GM18873 (cell line): Measurements from ENCODE around the gene DHODH.

Source experiments
- ATAC-seq: cut with Tn5 transposase; IDR thresholded peaks from one replicate; pipeline ENCODE4 v1.9.1; 2021; ENCODE audit warnings: mild to moderate bottlenecking, moderate library complexity, moderate number of reproducible peaks; ENCODE audit not compliant: unreplicated experiment, low FRiP score

DHODH gene

DNA sequence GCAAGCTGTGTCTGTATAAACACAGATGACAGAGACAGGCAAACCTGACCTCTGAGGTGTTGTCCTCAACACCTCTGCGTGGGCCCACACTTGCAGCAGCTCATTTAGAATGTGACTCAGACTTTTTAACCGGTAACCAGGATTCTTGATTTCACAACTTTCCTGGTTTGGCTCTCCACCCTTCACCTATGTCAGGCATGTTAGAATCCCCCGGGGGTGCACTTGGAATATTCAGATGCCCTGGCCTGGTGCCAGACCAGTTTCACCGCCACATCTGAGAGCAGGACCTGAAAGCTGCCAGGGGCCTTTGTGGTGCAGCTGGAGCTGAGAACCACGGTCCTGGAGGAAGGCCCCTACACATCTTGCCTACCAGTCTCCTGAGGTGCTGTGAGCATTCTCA lies 4.8 kb downstream of the DHODH start:
- no peak for ATAC-seq

DNA sequence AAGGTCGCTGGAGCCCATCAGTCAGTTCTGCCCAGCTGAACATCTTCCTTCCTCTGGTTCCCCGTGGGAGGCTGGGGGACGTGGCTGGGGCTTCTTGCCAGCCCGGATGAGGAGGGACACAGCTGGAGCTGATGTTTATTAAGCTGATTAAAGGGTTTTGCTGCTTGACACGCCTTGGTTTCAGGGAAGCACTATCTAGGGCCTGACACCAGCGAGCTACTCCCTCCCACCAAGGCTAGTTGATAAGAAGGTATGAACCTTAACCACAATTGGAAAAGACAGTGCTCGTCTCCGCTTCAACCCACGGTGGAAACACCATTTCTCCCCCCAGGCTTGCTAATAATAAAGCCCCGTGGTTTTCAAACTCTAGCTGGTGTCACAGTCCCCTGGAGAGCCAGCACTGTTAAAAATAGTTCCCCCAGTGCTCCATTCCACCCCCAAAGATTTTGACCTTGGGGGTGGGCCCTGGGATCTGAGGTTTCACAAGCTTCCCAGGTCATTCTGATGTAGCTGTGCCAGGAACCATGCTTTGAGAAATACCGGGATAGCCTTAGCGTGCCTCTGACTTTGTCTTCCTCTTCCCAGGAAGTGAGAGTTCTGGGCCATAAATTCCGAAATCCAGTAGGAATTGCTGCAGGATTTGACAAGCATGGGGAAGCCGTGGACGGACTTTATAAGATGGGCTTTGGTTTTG lies 5.5 kb downstream of the DHODH start:
- ATAC-seq = no peak

DNA sequence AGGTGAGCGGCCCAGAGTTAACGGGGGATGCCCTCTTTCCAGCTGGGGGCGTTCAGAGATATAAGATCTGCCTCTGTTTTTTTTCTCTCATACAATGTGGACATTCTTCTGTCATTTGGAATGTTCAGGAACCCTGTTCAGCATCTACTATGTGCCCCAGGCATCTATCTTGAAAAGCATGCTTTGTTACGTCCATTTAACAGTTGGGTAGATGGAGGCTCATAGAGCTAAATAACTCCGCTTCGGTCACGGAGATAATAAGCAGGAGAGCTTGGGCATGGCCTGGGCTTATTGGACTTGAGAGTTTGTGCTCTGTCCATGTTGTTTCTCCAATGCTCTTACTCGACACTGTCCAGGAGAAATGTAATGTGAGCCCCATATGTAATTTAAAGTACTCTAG lies 6.1 kb downstream of the DHODH start:
- ATAC-seq = no peak

DNA sequence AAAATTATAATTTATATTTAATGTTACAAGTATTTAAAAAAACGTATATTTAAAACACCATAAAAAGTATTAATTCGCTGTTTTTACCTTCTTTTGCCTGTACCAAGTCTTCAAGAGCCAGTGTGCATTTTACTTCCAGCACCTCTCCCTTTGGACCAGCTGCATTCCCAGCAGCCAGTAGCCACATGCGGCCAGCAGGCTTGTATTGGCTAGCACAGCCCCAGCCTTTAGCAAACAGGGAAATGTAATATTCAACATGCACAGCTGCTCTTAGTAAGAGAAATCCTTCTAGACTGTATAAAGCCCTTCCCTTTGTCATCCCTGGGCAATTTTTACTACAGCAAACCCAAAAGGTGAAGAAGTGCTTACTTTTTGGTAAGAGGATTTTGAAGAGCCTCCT lies 6.6 kb downstream of the DHODH start:
- ATAC-seq = no peak

DNA sequence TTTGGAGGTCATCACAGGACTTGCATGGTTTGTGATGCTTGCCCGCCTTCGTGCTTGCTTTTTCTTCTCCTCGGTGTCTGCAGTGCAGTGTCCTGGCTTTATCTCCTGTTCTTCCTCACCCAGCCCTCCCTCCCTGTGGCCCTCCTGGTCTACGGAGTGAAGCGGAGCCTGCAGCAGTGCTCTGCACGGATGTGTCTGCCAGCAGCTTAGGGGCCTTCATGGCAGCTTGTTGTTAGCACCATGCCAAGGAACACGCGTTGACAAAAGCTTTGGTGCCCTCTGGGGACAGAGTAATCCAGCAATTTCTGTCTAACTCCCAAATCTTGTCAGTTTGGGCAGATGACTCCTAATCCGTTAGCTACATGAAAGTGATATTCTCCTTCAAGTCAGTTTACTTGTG lies 9.9 kb downstream of the DHODH start:
- no peak for ATAC-seq

DNA sequence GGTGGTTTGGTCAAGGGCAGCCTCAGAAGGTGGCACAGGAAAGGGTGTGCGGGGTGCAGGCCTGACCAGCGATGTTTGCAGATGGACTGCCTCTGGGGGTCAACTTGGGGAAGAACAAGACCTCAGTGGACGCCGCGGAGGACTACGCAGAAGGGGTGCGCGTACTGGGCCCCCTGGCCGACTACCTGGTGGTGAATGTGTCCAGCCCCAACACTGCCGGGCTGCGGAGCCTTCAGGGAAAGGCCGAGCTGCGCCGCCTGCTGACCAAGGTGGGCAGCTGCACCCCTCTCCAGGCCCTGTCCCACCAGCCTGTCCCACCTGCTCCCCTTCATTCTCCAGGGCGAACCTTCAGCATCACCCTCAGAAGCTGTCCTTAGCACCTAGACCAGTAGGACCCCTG lies 12.5 kb downstream of the DHODH start:
- ATAC-seq = no peak

DNA sequence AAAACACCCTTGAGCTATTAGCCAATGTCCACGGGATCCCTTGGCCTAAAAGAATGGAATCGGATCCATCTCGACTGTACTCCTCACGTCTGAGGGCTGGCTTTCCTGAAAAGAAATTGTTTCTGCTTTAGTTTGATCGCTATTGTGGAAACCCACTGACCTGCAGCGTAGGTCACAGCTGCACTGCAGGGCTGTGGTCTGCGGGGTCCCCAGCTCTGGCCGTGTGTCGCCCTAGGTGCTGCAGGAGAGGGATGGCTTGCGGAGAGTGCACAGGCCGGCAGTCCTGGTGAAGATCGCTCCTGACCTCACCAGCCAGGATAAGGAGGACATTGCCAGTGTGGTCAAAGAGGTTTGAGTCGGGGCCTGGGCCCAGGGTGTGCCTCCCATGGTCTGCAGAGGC lies 13.6 kb downstream of the DHODH start:
- ATAC-seq = no peak

DNA sequence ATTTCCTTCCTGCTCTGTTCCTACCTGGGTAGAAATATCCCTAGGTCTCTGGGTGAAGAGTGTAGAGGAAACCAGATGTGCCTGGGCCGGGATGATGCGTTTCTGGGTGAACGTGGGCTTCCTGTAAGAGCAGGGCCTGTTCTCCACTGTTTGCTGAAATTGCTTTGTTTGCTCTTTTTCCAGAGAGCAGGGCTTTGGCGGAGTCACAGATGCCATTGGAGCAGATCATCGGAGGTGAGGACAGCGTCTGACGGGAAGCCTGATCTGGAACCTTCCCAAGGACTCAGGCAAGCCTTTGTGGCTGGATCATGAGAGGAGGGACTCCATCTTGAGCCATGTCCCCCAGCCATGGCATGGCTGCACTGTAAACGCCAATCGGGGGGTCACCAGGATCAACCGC lies 15.4 kb downstream of the DHODH start:
- no peak for ATAC-seq

DNA sequence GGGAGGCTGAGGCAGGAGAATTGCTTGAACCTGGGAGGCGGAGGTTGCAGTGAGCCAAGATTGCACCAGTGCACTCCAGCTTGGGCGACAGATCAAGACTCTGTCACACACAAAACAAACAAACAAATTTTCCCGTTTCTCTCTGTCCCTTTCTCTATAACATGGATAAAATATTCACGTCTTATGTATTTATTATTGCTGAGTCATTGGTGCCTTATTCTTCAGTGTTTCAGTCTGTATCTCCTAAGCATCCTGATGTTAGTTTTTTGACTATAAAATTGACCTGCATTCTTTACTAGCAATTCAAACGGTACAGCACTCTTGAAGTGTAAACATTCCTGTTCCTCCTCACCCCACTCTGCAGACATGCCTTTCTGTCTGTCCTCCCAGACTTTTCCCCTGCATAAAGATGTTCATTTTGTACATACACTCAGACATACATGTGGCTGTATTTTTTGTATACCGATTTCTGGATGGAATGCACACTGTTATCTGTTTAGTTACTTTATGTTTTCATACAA lies 16.4 kb downstream of the DHODH start:
- ATAC-seq = no peak

DNA sequence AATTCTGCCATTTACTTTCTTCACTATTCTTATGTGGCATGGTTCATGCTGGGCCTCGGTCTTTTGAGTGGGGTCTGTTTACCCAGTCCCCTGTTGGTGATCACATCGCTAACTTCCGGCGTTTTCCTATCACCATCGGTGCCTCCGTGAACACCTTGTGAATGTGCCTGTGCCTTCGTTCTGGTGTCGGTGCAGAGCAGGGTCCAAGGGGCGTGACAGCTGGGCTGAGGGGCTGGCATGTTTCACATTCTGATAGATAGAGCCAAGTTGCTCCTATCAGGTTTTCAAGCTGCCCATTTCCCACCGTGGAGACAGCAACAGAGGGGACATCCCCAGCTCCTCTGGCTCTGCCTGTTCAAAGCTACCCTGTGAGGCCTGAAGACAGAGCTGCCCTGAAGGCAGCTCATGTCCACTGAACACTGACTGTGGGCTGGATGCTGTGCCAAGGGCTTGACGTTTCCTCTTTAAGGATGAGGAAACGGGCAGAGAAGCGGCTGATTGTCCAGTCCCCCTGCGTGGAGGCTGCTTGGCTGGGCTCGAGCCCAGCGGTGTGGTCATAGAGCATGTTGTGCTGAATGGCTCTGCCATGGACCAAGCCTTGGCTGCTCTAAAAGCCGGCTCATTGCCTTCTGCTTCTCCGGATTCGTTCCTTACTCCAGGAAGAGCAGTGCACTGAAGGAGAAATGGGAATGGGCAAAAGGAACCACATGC lies 17.0 kb downstream of the DHODH start:
- no peak for ATAC-seq

DNA sequence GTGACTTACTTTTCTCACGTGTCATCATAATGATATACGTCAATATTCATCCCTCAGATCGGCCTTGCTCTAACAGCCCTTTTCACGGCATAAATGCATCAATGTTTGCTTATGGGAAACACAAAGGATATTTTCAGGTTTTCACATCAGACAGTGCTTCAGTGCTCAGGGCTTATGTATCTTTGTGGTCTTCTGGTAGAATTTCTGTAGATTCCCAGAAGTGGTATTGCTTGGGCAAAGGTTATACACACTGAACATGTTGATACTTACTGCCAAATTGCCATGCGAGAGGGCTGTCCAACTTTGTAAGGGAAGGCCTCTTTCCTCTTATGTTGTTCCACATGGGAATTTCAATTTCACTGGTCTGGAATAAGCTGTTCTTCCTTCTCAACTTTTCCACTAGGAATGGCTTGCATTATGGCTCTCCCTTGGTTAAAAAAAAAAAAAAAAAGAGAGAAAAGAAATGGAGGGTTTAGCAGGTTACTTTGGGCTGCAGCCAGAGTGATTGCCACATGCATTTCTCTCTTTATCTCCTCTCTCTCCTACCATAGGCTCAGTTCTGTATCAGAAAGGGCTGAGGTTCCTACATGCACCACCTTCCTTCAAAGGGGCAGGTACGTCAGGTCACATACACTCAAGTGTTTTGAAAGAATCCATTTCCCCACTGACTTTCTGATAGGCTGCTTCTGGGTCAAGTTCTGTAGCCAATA lies 19.3 kb downstream of the DHODH start:
- no peak for ATAC-seq

DNA sequence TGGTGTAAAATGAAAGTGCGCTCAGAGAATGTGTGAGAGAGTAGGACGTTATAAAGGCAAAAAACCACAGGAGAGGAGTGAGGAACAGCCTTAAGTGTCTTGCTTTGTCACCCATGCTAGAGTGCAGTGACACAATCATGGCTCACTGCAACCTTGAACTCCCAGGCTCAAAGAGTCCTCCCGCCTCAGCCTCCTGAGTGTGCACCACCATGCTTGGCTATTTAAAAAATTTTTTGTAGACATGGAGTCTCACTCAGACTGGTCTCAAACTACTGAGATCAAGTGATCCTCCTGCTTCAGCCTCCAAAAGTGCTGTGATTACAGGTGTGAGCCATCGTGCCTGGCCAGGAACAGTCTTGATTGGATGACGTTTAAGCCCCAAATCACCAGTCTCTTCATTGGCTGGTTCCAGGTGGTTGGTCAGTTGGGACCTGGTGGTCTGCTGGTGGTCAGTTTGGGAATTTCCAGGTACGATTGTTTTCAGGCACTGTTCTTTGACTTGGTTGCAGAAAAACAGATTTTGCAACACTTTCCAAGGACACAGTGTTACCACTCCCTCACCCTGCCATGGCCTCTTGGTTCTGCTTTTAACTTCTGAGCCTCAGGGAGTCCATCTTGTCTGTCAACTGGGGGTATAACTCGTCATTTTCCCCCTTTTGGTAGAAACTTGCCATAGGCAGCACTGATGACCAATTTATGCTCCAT lies 21.2 kb downstream of the DHODH start:
- ATAC-seq = no peak

DNA sequence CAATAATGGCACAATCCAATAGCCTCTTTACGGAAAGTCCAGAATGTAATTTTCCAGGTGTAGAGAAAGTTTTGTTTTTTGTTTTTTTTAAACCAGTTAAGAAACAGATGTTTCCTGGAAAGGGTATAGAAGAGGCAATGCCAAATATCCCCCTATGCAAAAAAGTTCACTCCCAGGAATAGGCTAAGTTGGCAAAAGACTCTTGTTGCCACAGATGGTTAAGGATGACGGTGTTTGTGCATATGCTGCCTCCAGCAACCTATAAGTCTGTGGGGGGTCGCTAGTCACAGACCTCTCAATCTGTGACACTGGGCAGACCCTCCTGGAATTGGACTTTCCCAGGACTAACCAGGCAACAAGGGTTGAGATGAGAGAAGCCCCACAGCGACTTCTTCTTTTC lies 24.9 kb downstream of the DHODH start:
- ATAC-seq = no peak

DNA sequence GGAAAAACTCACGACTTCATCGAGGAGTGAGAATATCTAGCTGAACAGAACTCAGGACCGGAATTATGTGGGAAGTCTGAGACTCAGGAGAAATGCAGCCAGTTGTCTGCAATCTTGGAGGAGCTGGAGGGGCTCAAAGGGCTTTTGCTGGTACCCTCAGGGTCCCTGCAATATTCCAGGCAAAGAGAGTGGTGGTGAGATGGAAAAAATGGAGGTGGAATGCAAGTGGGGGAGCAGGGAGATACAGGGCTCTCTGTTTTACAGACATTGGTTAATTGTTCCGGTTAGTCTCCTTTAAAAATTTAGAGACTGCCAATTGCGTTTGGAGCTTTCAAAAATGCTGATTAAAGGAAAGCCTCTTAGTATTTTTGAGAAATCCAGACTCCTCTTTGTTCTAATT lies 27.6 kb downstream of the DHODH start:
- ATAC-seq = no peak

DNA sequence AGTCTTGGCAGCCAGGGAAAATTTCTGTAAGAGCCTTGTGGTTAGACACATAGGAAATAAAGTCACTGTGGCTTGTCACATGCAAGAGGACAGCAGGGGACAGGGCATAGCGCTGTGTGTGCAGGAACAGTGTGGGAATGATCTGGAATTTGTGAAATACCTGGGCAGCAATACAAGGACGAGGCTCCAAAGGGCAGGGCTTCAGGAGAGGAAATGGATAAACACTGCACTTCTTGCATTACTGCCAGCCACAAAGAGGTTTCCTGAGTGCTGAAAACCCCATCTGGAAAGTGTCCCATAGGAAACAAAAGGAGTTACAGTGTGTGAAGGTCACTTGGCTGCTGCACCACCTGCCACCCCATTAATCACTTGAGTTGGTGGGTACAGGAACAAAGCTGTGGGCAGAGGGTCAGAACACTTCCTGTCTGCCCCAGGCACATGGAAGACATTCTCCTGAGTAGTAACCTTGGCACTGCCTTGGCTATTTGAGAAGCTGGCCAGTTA lies 33.7 kb downstream of the DHODH start:
- no peak for ATAC-seq

DNA sequence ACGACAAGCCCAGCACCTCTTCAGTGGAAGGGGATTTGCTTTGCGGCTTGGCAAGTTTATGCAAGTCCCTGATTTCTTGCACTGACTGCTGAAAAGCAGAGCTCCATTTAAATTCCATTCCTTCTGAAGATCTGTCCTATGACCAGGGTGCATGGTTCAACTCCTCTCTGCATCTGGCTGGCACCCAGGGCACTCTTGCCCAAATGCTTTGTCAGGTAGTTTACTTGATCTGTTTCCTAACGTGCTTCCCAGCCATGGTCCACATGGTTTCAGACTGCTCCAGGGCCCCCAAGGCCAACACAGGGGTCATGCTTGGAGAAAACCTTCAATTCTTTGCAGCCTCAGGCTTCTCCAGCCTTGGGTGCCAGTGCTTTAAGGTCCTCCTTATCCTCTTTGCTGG lies 34.5 kb downstream of the DHODH start:
- ATAC-seq = no peak

DNA sequence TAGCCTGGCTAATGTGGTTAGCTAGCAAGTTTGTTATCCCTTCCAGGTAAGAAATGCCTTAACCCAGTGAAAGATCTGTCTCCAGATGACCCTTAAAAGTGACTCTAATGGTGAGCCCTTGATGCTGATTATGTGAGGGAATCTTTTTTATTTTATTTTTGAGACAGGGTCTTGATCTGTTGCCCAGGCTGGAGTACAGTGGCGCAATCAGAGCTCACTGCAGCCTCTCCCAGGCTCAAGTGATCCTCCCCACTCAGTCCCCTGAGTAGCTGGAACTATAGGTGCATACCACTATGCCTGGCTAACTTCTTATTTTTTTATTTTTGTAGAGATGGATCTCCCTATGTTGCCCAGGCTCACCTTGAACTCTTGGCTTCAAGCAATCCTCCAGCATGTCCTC lies 35.0 kb downstream of the DHODH start:
- ATAC-seq = no peak

DNA sequence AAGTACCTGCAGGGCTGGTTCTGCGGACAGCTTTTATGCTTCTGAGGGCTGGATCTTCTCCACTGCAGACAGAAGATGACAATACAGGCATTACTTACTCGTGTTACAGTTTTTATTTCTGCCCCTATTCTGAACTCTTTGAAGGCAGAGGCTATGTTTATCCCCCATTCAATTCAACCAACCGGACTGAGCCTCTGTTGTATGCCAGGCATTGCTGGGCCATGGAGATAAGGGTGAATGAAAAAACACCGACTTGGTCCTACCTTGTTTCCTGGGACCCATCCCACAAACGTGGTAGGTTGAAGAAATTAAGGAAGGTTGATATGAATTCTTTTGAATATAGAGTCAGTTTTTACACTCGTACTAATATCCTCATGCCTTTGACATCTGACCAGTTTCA lies 35.8 kb downstream of the DHODH start:
- ATAC-seq = no peak

DNA sequence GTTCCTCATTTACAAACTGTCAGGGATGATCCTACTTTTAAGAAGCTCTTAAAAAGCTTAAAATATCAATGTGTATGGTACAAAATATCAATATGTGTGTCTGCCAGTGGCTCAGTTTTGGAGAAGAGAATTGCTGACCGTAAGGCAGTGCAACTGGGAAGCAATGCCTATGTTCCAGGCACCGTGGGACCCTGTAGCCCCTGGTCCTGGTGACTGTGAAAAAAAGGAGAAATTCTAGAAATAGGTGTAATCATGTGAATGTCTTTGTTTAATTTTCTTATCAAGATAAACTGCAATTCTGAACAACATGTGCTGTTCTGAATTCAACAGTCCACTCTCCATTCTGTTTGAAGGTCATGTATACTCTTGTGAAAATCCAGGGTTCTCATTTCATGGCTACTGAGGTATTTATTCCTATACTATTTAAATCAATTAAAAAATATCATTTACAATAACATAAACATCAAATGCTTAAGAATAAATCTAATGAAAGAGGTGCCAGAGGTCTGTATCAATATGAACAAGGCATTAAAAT lies 36.3 kb downstream of the DHODH start:
- no peak for ATAC-seq

DNA sequence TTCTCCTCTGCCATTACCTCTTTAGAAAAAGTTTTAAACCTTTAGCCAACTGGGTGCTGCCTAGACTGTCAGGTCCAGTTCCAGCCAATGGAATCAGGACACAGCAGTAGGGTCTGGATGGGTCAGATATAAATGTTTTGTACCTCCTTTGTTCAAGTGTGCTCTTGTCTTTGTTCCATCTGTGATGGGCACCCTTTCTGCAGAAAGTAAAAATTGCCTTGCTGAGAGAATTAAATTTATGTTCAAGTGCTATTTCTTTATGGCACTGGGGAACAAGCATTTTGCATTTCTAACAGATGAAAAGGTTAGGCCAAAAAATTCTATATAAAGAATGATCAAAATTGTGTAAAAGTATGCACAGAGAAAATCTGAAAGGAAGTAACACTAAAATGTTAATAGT lies 40.6 kb downstream of the DHODH start:
- ATAC-seq = no peak
